Mammary epithelial cell (primary cell): ENCODE measurements around the gene TECPR1.

ENCODE experiments used
- EZH2 ChIP-seq: IDR thresholded peaks from 2 replicates; pipeline ENCODE4 v1.6.1; 2012; ENCODE audit warnings: low read length, inconsistent platforms, borderline replicate concordance
- TF ChIP-seq, protein P1 (sequence below), 2 donors: IDR thresholded peaks in 1 of 2; conservative IDR thresholded peaks in 1 of 2; 2 replicates each; pipeline ENCODE4 v1.5.1; 2011 to 2012; ENCODE audit warnings: inconsistent platforms in 2 of 2, low read length in 2 of 2, mild to moderate bottlenecking in 2 of 2, control low read depth in 1 of 2, low read depth in 1 of 2; ENCODE audit not compliant: insufficient read depth in 1 of 2; ENCODE audit errors: extremely low read depth in 1 of 2

DNA sequence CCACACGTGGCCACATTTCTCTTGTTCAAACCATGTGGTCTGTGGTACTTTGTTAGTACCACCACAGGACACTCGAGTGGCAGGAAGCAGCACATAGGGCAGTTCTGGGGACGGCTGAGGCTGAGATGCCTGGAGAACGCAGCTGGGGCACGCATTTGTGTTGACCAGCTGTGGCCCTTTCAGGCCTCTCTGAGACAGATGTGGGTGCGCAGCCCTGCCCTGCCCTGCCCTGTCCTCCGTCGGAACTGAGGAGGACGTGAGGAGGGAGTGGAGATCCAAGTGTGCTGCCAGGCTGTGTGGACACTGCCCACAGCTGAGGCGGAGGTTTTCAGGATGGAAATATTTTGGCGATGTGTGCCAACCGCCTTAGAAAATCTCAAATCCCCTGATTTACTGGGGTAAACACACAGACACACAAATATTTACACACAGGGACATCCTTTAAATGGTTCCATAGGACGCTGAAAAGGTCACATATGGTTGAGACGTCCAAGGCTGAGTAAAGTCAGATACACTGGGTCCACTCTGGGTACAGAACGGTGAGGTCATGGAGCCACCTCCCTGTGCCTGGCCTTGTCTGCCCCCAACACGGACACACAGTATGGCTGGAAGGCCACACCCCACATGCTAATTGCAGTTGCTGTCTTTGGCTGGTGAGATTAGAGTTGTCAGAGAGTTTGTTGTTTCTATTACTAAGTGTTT is 26.0 kb downstream of the TECPR1 start:
- TF ChIP-seq, protein P1, sequence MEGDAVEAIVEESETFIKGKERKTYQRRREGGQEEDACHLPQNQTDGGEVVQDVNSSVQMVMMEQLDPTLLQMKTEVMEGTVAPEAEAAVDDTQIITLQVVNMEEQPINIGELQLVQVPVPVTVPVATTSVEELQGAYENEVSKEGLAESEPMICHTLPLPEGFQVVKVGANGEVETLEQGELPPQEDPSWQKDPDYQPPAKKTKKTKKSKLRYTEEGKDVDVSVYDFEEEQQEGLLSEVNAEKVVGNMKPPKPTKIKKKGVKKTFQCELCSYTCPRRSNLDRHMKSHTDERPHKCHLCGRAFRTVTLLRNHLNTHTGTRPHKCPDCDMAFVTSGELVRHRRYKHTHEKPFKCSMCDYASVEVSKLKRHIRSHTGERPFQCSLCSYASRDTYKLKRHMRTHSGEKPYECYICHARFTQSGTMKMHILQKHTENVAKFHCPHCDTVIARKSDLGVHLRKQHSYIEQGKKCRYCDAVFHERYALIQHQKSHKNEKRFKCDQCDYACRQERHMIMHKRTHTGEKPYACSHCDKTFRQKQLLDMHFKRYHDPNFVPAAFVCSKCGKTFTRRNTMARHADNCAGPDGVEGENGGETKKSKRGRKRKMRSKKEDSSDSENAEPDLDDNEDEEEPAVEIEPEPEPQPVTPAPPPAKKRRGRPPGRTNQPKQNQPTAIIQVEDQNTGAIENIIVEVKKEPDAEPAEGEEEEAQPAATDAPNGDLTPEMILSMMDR (conservative IDR thresholded peaks at IDR 0.05 in 1 of 2, IDR thresholded peaks at IDR 0.05 in 1 of 2; ENCODE audit: extremely low read depth in 1 of 2, insufficient read depth in 1 of 2, low read depth in 1 of 2, low read length in 2 of 2), result no peak
- TF ChIP-seq EZH2, result no peak
